HG02623 (cell line): Measurements from ENCODE around the gene CTSD.

Source experiments
- ATAC-seq: cut with Tn5 transposase; IDR thresholded peaks from one replicate; pipeline ENCODE4 v1.9.1; 2021; ENCODE audit warnings: moderate library complexity; ENCODE audit not compliant: unreplicated experiment

CTSD gene

GRCh38 chr11:1782831-1783724 is 19.4 kb upstream of the CTSD start:
- no peak for ATAC-seq

GRCh38 chr11:1782031-1782590 is 18.4 kb upstream of the CTSD start:
- no peak for ATAC-seq

GRCh38 chr11:1781593-1781975 is 17.9 kb upstream of the CTSD start:
- ATAC-seq = no peak

GRCh38 chr11:1780700-1781592 is 17.2 kb upstream of the CTSD start:
- no peak for ATAC-seq

GRCh38 chr11:1779806-1780699 is 16.3 kb upstream of the CTSD start:
- ATAC-seq = no peak

GRCh38 chr11:1779034-1779805 is 15.5 kb upstream of the CTSD start:
- no peak for ATAC-seq

GRCh38 chr11:1778141-1778911 is 14.6 kb upstream of the CTSD start:
- no peak for ATAC-seq

- ATAC-seq = no peak
Measured at GRCh38 chr11:1777737-1778136, 14.0 kb upstream of the CTSD start.

GRCh38 chr11:1776944-1777715 is 13.4 kb upstream of the CTSD start:
- ATAC-seq = no peak

GRCh38 chr11:1776331-1776851 is 12.7 kb upstream of the CTSD start:
- no peak for ATAC-seq

GRCh38 chr11:1774886-1775285 is 11.2 kb upstream of the CTSD start:
- ATAC-seq = no peak

GRCh38 chr11:1773994-1774550 is 10.3 kb upstream of the CTSD start:
- ATAC-seq = no peak

- ATAC-seq = no peak
Measured at GRCh38 chr11:1773131-1773993, 9.6 kb upstream of the CTSD start.

- no peak for ATAC-seq
Measured at GRCh38 chr11:1772270-1773130, 8.8 kb upstream of the CTSD start.

- no peak for ATAC-seq
Measured at GRCh38 chr11:1771700-1772099, 8.0 kb upstream of the CTSD start.

GRCh38 chr11:1771273-1771672 is 7.5 kb upstream of the CTSD start:
- no peak for ATAC-seq
